GM12892 (cell line): ENCODE data around the gene NOL4L.

Experiments
- DNase-seq: peaks from one replicate; pipeline ENCODE4 v3.0.0; 2011; ENCODE audit not compliant: insufficient read length
- FAIRE-seq: peaks from 2 replicates; lab custom pipeline; 2011; peaks lifted over from hg19 to GRCh38; lab: Jason Lieb, UNC
- POLR2A ChIP-seq: IDR thresholded peaks from 2 replicates; pipeline ENCODE4 v1.6.1; 2011; ENCODE audit warnings: low read depth, low read length, control low read depth
- POLR2AphosphoS5 ChIP-seq: IDR thresholded peaks from 2 replicates; pipeline ENCODE4 v1.6.1; 2011; ENCODE audit warnings: low read depth, low read length, control low read depth
- TAF1 ChIP-seq: IDR thresholded peaks from 2 replicates; pipeline ENCODE4 v1.6.1; 2011; ENCODE audit warnings: low read depth, mild to moderate bottlenecking, control low read depth, low read length, borderline replicate concordance

Gene NOL4L

DNA sequence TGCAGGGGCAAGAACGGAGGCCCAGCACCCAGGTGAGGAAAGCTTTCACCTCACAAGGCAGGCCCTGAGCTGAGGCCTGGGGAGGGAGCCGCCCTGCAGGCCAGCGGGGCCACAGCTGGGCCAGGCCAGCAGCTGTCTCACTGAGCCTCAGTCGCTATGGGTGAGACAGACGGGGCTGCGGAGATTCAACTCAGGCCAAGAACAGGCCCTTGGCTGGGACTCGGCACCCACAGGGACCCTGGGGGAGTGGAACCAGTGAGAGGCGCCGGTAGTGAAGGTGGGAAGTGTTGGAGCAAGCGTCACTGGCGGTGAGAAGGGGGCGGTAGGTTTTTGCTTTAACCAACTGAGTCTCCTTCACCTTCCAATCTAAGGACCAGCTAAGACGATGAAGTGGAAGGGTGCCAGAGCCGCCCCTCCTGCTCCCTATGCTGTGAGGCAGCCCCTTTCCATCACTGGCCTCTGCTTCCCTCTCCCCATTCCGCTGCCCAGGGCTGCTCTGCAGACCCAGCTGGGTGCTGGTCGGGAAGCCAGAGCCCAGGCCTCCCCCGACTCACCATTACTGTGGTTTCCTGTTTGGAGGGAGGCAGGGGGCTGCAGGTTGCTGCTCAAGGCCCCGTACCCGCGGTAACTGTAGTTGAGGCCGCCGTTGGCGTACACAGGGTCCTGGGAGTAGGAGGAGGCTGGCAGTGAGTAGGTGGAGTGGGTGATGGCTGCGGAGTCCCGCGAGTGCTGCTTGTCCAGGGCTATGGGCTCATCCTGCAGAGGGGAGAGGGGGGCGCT lies 133.3 kb downstream of the NOL4L start:
- FAIRE-seq (no peak), DNase-seq (peak; percentile 23)
- no peak for TF ChIP-seq TAF1

DNA sequence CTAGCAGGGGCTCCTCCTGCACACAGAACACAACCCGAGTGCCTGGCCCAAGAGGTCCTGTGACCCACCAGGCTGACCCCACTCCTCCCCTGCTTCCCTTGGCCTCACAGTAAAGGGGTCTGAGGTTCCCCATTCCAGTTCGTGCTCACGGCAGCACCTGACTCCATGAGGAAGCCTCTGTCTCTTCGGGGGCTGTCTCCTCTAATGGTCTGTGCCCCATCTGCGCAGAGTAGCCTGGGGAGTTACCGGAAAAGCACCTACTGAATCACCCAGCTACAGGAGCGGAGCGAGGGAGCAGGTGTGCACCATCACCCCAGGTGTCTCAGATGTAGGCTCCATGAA lies 133.8 kb downstream of the NOL4L start:
- TF ChIP-seq TAF1 (no peak), POLR2A (no peak), POLR2AphosphoS5 (no peak)
- no peak for DNase-seq
- no peak for FAIRE-seq

DNA sequence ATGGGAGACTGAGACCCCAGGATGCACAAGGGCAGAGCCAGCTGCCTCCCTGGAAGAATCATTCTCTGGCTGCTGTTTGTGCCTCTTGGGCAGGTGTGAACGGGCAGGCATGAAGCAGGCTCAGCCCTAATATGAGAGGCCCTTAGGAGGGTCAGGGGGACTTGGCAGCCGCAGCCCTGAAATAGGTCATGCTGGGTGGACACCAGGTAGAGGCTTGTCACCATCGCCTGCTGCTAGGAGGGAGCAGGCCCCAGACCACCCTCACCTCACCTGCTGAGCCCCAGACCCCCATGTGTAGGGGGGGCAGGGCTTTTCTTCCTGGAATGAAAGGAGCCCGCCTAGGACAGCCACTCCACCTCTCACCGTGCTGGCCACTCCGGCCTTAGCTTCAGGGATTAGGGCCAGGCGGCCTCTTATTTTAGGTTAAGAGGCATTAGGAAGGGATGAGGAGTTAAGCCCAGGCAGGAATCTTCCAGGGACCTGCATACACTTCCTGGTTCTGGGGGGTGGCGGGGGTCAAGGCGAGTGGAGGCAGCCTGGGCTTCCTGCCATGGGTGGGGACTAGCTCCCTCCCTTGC lies 134.6 kb downstream of the NOL4L start:
- DNase-seq = no peak
- FAIRE-seq = no peak
- TF ChIP-seq TAF1 = no peak
- TF ChIP-seq POLR2A = no peak
- TF ChIP-seq POLR2AphosphoS5 = no peak

DNA sequence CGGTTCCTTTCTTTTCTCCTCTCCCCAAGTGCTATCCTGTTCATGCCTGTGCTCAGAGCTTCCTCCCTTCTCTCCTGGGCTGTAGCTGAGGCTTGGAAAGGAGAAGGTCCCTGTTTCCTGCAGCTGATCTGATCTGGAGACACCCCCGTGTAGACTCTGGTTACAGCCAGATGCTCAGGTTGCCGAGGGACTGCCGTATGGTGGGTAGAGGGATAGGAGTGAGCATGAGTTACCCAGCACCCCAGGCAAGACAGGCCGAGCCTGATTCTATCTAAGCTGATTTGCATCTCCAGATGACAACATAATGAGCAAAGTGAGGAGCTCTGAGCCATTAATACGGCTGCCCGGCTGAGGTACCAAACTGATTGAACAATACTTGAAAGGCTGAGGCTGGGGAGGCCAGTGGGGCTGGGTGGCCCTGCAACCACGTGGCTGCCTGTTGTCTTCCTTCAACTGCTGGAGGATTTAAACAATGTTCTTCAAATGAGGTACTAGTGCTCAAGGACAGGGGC lies 135.2 kb downstream of the NOL4L start:
- TF ChIP-seq POLR2A (no peak), TAF1 (no peak), POLR2AphosphoS5 (no peak)
- DNase-seq = no peak
- FAIRE-seq = no peak

DNA sequence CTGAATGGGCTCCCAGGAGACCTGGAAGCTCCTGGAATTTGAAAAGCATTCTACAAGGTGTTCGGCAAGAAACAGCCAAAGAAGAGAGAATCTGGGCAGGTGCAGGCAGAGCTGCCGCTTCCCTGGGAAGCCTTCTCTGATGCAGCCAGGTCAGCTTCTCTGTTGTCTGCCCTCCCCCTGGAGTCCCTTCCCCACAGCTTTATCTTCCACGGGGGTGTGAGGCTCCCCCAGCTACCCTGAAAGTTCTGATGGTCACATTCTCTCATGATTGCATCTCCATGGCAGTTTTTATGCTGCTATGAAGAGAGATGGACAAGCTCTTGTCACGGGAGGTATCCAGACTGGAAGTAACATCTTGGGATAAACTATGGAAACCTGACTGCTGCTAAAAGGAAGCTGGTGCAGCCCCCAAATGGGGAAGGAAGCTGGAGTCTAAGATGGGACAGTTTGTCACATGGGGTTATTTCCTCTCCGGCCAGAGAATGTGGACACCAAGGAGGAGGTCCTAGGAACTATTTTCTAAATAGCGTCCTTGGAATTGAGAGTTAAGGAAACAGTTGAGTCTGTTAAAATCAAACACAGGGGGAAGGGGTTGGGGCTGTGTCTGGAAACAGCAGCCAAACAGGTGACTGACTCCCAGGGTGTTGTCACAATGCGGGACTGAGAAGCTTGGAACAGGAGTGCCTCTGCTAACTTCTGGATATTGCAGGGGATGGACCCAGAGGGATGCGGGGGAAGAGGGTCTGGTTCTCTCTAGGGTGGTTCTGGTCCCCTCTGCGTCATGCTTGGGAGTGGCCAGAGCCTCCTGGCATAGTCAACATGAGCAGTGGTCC lies 135.9 kb downstream of the NOL4L start:
- no peak for FAIRE-seq
- DNase-seq = no peak
- TF ChIP-seq POLR2AphosphoS5 (no peak), TAF1 (no peak), POLR2A (no peak)

DNA sequence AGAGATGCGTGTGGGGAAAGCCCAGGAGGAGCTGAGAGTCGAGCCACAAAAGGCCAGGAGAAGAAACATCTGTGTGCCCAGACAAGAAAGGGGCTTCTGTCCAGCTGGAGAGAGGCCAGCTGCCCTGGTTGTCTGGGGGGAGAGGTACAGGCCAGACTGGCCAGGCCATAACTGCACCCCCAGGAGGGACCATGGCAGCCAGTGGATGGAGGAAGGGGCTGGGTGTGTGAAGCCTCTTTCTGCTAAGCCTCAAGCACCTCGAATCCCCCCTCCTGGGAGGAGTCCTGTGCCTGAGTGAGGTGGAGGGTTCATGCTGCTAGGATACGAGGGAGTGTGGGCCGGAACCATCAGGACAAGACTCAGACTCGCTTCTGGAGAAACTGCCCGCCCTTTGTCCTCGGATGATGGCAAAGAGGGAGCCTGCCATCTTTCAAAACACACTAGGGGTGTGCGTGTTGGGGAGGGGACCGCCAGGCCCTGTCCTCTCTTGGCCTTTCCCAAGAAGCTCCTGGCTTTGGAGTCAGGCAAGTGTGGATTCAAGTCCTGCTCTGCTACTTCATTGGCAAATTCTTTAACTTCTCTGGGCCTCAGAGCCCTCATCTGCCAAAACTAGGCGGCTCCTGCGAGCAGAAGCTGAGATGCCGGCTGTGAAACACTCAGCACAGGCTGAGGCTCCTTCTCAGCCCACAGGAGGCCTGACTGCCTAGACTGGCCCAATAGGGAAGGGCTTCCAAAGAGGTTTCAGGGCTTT lies 136.7 kb downstream of the NOL4L start:
- DNase-seq = no peak
- no peak for TF ChIP-seq POLR2A
- no peak for TF ChIP-seq TAF1
- TF ChIP-seq POLR2AphosphoS5 = no peak

DNA sequence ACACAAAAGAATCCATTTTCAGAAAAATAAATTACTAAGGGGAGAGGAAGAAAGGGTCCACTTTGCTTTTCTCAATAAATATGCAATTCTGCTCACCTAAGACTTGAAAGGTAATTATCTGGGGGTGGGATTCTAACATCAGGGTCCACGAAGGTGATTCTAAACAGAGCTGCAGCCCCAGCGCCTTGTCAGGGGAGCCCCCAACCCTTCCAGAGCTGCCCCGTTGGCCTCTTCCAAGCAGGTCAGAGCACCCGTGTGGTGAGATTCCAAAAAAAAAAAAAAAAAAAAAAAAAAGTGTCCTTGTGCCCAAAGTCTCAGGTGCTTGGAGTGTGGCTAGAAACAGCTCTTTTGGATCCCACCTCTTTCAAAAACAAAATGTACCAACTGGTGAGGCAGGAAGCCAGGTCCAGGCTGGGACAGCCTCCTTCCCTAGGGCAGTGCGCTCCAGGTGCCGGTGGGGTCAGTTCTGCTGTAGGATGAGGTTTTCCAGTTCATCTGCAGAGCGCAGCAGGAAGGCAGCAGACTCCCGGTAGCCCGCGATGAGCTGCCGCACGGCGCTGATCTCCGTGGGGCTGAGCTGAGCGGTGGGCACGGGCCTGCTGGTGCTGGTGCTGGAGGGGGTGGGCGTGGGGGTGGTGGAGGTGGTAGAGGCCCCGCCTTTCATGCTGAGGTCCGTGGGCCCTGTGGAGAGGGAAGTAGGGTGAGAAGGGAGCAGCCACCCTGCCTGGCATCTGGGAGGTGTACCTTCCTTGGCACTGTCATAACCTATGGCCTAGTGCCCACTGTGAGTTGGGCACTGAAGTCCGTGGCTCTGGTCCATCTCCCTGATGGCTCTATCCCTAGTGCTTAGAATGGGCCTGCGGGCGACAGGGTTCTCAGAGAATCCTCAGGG lies 137.8 kb downstream of the NOL4L start:
- FAIRE-seq (no peak), DNase-seq (no peak)
- no peak for TF ChIP-seq TAF1
- TF ChIP-seq POLR2AphosphoS5 = no peak
- TF ChIP-seq POLR2A = no peak

More for the DNA sequence above, 136.7 kb downstream of the NOL4L start:
- no peak for FAIRE-seq

DNA sequence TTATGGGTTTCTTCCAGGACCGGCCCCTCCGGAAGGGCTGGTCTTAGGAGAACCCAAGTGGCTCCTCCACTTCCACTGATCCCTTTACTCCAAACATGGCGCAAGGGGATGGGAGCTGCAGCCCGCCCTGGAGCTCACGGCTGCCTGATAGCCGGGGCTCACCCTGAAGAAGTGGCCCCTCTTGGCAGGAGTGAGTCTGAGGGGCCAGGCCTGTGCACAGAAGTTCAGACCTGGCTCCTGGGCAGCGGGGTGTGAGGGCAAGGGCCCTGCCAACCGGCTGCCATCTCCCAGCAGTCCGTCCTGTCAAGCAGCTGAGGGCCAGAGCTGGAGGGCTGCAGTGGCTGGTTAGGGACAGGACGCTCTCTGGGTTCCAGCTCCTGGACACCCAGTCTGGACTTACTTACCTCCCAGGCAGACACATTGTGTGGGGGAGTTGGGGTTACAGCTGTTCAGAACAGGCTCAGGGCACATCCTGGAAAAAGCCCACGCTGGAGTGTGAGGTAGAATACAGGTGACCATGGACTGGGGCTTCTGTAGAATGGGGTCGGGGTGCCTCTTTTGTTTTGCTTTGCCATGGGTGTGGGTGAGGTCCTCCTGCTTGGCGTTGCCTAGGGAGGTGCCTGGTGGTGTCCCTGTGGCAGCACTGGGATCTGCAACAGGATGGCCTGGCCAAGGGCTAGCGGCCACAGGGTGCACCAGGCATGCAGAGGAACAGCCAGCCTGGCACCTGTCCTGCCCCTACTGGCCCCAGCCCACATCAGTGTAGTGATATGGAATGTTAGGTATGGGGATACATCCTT lies 138.6 kb downstream of the NOL4L start:
- DNase-seq = no peak
- no peak for FAIRE-seq
- TF ChIP-seq POLR2A (no peak), TAF1 (no peak), POLR2AphosphoS5 (no peak)

DNA sequence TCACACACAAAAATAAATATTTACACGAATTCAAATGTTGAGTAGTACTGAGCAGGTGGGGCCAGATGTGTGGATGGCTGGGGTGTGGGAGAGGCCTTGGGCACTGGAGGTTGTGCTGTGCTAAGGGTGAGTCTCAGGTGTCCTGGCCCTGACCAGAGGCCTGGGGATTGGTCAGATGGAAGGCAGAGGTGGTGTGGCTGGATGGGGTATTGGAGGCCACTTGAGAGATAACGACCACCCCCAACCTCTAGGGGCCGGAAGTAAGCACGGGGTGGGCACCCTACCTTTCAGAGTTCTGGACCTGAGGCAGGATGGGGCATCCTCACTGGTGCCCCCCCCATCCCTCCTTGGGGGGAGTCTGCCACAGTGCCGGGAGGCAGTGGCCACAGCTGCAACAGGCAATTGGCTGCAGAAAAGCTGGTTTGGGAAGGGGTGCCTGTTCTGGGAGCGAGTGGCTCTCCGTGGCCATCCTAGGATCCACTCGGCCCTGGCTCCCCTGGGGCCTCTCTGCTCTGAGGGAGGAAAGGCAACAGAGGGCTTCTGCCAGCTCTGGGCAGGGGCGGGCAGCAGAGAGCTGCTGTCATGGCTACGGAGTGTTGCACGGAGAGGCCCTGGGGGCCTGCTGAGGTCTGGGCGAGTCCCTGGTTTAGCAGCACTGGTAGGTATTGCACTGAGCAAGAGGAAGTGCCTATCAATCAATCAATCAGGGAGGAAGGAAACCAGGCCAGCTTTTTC lies 139.4 kb downstream of the NOL4L start:
- TF ChIP-seq POLR2A = no peak; the same call in 1 of the 2 replicates
- 0 out of 2 replicates have a peak, but pooled peaks have one; percentile 26 for TF ChIP-seq POLR2AphosphoS5
- DNase-seq (no peak), FAIRE-seq (no peak)
